K562 (cell line): Measurements from ENCODE around the gene VILL. TPM values are rescaled to one million over a fixed set of nuclear protein-coding genes. Genes with fewer than 3 reads are reported as not detected.

Experiments used
- CBFA2T3 ChIP-seq: fragments of 450-650 bp; IDR thresholded peaks from 2 replicates; pipeline ENCODE4 v1.6.1; 2017
- EHMT2 ChIP-seq: fragments of 450-650 bp; IDR thresholded peaks from 2 replicates; pipeline ENCODE4 v1.6.1; 2018; ENCODE audit warnings: antibody characterized with exemption
- HNRNPLL ChIP-seq: fragments of 200-400 bp; formaldehyde crosslinking; IDR thresholded peaks from 2 replicates; pipeline ENCODE4 v1.6.1; 2017; ENCODE audit warnings: low read length, low read depth, mild to moderate bottlenecking; ENCODE audit not compliant: poor library complexity, severe bottlenecking
- L3MBTL2 ChIP-seq: fragments of 450-650 bp; IDR thresholded peaks from 2 replicates; pipeline ENCODE4 v1.6.1; 2016; ENCODE audit warnings: mild to moderate bottlenecking, moderate library complexity
- LARP7 ChIP-seq: fragments of 450-650 bp; IDR thresholded peaks from 2 replicates; pipeline ENCODE4 v1.6.1; 2016
- LCOR ChIP-seq: sonication (generic); formaldehyde crosslinking; IDR thresholded peaks from 2 replicates; pipeline ENCODE4 v1.8.0; 2022; ENCODE audit warnings: mild to moderate bottlenecking, missing genetic modification reagents
- NFE2L1 ChIP-seq: fragments of 450-650 bp; IDR thresholded peaks from 2 replicates; pipeline ENCODE4 v1.6.1; 2016; ENCODE audit warnings: missing genetic modification characterization, low read depth, mild to moderate bottlenecking, missing compliant biosample characterization, moderate library complexity, borderline replicate concordance
- PHF8 ChIP-seq: fragments of 200-600 bp; sonication (generic); IDR thresholded peaks from 2 replicates; pipeline ENCODE4 v1.6.1; 2012; ENCODE audit warnings: mixed run types, mild to moderate bottlenecking, inconsistent platforms, low read length, moderate library complexity, borderline replicate concordance
- POU5F1 ChIP-seq: fragments of 150-350 bp; IDR thresholded peaks from 2 replicates; pipeline ENCODE4 v1.6.1; 2014; ENCODE audit warnings: borderline replicate concordance, low read length, low read depth, mild to moderate bottlenecking; ENCODE audit not compliant: partially characterized antibody
- RNF2 ChIP-seq: sonication (generic); IDR thresholded peaks from 2 replicates; pipeline ENCODE4 v1.6.1; 2016
- TAF1 ChIP-seq: IDR thresholded peaks from 2 replicates; pipeline ENCODE4 v1.6.1; 2011; ENCODE audit warnings: mild to moderate bottlenecking, low read length, moderate library complexity; ENCODE audit not compliant: insufficient read depth, control insufficient read depth, severe bottlenecking; ENCODE audit errors: extremely low read depth
- ZBTB17 ChIP-seq: fragments of 450-650 bp; formaldehyde crosslinking; IDR thresholded peaks from 2 replicates; pipeline ENCODE4 v1.4.0; 2020; ENCODE audit warnings: mild to moderate bottlenecking
- ZHX1 ChIP-seq: fragments of 150-350 bp; conservative IDR thresholded peaks from 2 replicates; pipeline ENCODE4 v1.6.1; 2014; ENCODE audit warnings: low read length
- ZNF436 ChIP-seq: fragments of 250-450, 450-650 bp; sonication (Bioruptor Pico); formaldehyde crosslinking; IDR thresholded peaks from 2 replicates; pipeline ENCODE4 v1.7.0; 2020; ENCODE audit warnings: mild to moderate bottlenecking
- polyA plus RNA-seq, 8 experiments: library from polyadenylated mRNA; depleted of rRNA in 4 of 8; stranded (reverse) in 5 of 8; unstranded in 3 of 8; fragments of >200 nt; fragmentation: Nextera tagmentation in 2 of 8; fragmentation: Illumina TruSeq in 1 of 8; extraction: Ambion mirVana in 2 of 8; extraction: Trizol in 1 of 8; gene quantifications; 2 replicates each; pipeline versions ENCODE4 v1.2.1 to v1.2.3, GENCODE V29; 2011 to 2014; ENCODE audit warnings: inconsistent platforms in 1 of 8, missing spikeins in 1 of 8
- total RNA-seq, 7 experiments: library from RNA; depleted of rRNA in 6 of 7; stranded (reverse); fragments of >200 nt in 6 of 7; fragmentation: Illumina TruSeq in 2 of 7; extraction: Trizol in 2 of 7; gene quantifications; 2 replicates each; pipeline versions ENCODE4 v1.2.1 to v1.2.3, GENCODE V29; 2011 to 2021; ENCODE audit warnings: low replicate concordance in 1 of 7
- TF ChIP-seq, protein P1 (sequence below): fragments of 250-450 bp; sonication (Bioruptor Pico); IDR thresholded peaks from 2 replicates; pipeline ENCODE4 v1.9.0; 2021; ENCODE audit warnings: mild to moderate bottlenecking, inconsistent platforms
- TF ChIP-seq, protein P2 (sequence below): fragments of 450-650 bp; IDR thresholded peaks from 2 replicates; pipeline ENCODE4 v1.6.1; 2018; ENCODE audit not compliant: partially characterized antibody

VILL gene
- total and polyA plus RNA-seq, 9 of the 15 experiments (the other 6 are each of a cell fraction or from before 2014, with no cell fraction given), result 0.11 to 16.0 (median 8.8) TPM

DNA sequence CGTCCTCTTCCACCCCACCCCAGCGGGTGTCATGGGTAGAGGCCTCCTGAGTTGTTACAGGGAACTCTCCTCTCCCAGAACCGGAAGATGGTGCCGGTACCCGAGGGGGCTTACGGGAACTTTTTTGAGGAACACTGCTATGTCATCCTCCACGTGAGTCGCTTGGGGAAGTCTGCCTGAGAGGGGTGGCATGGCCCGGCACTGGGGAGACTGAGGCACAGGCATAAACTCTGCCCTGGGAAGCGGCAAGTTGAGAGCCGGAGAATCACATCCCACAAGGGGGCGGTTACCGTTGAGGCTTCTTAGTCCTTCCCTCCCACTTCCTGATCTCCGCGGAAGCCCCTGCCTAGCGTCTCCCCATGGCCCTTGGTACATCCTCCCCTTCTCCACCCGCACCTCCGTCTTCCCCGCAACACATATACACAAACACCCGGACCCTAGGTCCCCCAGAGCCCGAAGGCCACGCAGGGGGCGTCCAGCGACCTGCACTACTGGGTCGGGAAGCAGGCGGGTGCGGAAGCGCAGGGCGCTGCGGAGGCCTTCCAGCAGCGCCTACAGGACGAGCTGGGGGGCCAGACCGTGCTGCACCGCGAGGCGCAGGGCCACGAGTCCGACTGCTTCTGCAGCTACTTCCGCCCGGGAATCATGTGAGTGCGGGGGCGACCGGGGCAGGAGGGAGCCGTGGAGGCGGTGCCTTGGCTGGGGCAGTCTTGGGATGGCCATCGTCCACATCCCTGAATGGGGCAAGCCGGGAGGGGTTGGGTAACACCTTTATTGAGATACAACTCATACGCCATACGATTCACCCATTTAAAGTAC, 3.4 kb downstream of the VILL start (continued):
- TF ChIP-seq LCOR (CRISPR knock-in tag), result peak; percentile 76
- peak; percentile 72 for TF ChIP-seq ZBTB17 (CRISPR knock-in tag)
- TF ChIP-seq, protein P1, sequence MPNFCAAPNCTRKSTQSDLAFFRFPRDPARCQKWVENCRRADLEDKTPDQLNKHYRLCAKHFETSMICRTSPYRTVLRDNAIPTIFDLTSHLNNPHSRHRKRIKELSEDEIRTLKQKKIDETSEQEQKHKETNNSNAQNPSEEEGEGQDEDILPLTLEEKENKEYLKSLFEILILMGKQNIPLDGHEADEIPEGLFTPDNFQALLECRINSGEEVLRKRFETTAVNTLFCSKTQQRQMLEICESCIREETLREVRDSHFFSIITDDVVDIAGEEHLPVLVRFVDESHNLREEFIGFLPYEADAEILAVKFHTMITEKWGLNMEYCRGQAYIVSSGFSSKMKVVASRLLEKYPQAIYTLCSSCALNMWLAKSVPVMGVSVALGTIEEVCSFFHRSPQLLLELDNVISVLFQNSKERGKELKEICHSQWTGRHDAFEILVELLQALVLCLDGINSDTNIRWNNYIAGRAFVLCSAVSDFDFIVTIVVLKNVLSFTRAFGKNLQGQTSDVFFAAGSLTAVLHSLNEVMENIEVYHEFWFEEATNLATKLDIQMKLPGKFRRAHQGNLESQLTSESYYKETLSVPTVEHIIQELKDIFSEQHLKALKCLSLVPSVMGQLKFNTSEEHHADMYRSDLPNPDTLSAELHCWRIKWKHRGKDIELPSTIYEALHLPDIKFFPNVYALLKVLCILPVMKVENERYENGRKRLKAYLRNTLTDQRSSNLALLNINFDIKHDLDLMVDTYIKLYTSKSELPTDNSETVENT (CRISPR knock-in tag), result peak; percentile 54; the same call in 1 of the 2 replicates
- TF ChIP-seq ZHX1, result 0 out of 2 replicates have a peak, but pooled peaks have one; percentile 47
- TF ChIP-seq CBFA2T3, result peak; percentile 48
- TF ChIP-seq ZNF436 (CRISPR knock-in tag), result no peak
- peak; percentile 85 for TF ChIP-seq RNF2
- peak; percentile 99 for TF ChIP-seq PHF8
- TF ChIP-seq POU5F1, result no peak
- peak; percentile 96 for TF ChIP-seq L3MBTL2
- peak; percentile 66 for TF ChIP-seq EHMT2
- TF ChIP-seq, protein P2, sequence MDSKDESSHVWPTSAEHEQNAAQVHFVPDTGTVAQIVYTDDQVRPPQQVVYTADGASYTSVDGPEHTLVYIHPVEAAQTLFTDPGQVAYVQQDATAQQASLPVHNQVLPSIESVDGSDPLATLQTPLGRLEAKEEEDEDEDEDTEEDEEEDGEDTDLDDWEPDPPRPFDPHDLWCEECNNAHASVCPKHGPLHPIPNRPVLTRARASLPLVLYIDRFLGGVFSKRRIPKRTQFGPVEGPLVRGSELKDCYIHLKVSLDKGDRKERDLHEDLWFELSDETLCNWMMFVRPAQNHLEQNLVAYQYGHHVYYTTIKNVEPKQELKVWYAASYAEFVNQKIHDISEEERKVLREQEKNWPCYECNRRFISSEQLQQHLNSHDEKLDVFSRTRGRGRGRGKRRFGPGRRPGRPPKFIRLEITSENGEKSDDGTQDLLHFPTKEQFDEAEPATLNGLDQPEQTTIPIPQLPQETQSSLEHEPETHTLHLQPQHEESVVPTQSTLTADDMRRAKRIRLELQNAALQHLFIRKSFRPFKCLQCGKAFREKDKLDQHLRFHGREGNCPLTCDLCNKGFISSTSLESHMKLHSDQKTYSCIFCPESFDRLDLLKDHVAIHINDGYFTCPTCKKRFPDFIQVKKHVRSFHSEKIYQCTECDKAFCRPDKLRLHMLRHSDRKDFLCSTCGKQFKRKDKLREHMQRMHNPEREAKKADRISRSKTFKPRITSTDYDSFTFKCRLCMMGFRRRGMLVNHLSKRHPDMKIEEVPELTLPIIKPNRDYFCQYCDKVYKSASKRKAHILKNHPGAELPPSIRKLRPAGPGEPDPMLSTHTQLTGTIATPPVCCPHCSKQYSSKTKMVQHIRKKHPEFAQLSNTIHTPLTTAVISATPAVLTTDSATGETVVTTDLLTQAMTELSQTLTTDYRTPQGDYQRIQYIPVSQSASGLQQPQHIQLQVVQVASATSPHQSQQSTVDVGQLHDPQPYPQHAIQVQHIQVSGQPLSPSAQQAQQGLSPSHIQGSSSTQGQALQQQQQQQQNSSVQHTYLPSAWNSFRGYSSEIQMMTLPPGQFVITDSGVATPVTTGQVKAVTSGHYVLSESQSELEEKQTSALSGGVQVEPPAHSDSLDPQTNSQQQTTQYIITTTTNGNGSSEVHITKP, result peak; percentile 89
- TF ChIP-seq TAF1, result peak; percentile 88
- TF ChIP-seq LARP7, result peak; percentile 85; the same call in 1 of the 2 replicates
- no peak for TF ChIP-seq NFE2L1 (tag)
- TF ChIP-seq HNRNPLL, result peak; percentile 72
